ENCODE results near the gene DUSP3. TPM values are rescaled to one million over a fixed set of nuclear protein-coding genes. Genes with fewer than 3 reads are reported as not detected.

The DUSP3 gene
- polyA plus RNA-seq, 3 donors from 2014 or later: 9.1 to 13.6 (median 12.3) TPM

- Mint-ChIP-seq H3K36me3 (no peaks in the 10 kb centered on the region), H3K9me3 (no peaks in the 10 kb centered on the region), H3K4me1 (peaks cover 8 to 11% of the 10 kb centered on the region in 2 donors), H3K27me3 (ENCODE audit: low read depth in 3 of 3) (peaks cover 3 to 10% (median 3%) of the 10 kb centered on the region in 3 donors), H3K27ac (no peak overlapping the region), H3K4me3 (peak overlapping the region in 1 of 5 donors; percentile 8)
- no peak for DNase-seq
These were observed 55.7 kb downstream of the DUSP3 start for GRCh38 chr17:43722870-43723665.

GRCh38 chr17:43722269-43722619 lies 56.5 kb downstream of the DUSP3 start:
- no peaks in the 10 kb centered on the region for H3K36me3 Mint-ChIP-seq
- DNase-seq: no peak
- H3K4me3 Mint-ChIP-seq: no peak overlapping the region
- H3K27me3 Mint-ChIP-seq (ENCODE audit: low read depth in 3 of 3): peaks cover 3 to 10% (median 3%) of the 10 kb centered on the region in 3 donors
- no peak overlapping the region for H3K27ac Mint-ChIP-seq
- H3K4me1 Mint-ChIP-seq: peaks cover 8 to 11% of the 10 kb centered on the region in 2 donors
- no peaks in the 10 kb centered on the region for H3K9me3 Mint-ChIP-seq

DNA sequence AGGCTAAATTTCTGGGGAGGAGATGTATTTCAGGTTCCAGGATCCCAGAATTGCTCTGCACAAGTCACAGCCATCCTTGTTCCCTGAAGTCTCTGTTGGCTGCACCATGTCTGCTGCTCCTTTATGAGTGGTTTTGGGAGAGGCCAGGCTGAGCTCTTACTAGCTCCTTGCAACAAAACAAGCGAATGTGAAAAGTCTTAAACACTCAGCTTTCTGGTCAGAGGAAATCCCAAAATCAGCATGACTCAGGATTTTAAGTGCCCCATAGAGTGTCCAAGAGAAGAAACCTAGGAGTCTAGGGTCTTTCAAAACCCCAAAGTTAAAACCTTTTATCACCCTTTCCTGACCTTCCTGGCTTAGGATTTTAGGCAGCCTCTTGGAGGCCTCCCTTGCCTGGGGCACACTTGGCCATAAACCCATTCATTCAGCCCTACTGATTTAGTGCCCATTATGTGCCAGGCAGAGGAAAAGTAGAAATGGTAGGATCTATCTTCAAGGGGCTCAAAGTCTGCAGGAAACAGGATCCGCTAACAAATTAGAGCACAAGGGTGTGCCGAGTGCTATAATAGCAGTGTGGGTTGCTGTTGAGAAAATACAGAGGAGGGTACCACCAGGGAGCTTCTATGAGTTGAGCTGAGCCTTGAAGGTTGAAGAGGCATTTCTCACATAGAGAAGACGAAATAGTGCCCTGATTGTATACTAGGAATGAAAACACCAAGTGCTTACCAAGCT lies 57.1 kb downstream of the DUSP3 start:
- Mint-ChIP-seq H3K27ac (peak overlapping the region in 5 of 6 donors; percentile 20 to 85 (median 57)), H3K4me1 (peaks cover 8 to 11% of the 10 kb centered on the region in 2 donors), H3K4me3 (peak overlapping the region; percentile 77 to 93 (median 86)), H3K27me3 (ENCODE audit: low read depth in 3 of 3) (peaks cover 3 to 10% (median 6%) of the 10 kb centered on the region in 3 donors), H3K36me3 (no peaks in the 10 kb centered on the region), H3K9me3 (no peaks in the 10 kb centered on the region)
- no peak for DNase-seq

DNA sequence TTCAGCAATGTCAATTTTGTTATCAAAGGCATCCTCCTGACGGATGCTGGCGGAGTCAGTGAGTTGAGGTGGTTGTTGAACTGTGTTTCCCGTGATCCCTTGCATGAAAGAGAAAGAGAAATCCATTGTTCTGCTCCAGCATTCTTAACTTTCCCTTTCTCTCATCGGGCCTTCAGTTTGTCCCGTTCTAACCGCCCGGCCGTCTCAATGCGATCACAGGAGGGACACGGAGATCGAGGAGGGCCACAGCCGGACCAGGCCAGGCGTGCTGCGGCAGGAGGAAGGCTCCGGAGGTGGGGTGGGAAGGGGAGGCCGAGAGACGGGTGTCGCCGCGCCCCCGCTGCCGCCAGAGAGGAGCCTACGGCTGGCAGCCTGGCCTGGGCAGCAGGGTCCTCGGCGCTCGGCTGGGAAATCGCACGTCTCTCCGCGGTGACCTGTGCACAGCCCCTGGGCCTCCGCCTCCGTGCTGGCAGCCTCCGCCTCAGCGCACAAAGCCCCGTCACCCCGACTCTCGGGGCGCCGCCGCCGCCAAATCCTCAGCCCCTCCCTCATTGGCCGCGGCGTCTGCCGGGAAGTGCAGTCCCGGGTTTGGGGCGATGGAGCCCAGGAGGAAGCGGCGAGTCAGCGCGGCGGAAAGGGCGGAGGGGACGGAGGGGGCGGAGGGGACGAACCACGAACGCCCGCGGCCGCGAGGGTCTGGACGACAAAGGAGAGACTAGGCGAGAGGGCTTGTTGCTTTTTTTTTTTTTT lies 58.3 kb downstream of the DUSP3 start:
- Mint-ChIP-seq H3K4me1 (peaks cover 8 to 11% of the 10 kb centered on the region in 2 donors), H3K36me3 (no peaks in the 10 kb centered on the region), H3K27ac (peak overlapping the region; percentile 87 to 97 (median 96)), H3K9me3 (no peaks in the 10 kb centered on the region), H3K27me3 (ENCODE audit: low read depth in 3 of 3) (peaks cover 4 to 13% (median 6%) of the 10 kb centered on the region in 3 donors), H3K4me3 (peak overlapping the region; percentile 91 to 99 (median 96))
- peak; percentile 73 to 76 (median 73) for DNase-seq

DNA sequence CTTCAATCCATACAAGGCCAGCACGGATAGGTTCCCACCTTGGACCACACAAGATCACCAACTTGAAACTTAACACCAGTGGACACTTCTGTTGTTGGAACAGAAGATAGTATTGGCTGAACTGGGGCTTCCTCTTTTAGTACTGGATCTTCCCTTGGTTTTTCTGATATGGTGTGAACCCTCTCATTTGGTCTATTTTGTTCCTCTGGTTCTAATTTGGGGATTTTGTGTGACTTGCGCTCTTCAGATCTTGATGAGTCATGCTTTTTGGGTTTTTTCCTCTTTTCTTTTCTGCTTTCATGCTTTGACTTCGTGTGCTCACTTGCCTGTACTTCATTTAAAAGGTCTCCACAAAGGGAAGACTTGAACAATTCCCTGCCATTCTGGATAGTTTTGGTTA lies 59.2 kb downstream of the DUSP3 start:
- peaks cover 11 to 13% of the 10 kb centered on the region in 2 donors for H3K4me1 Mint-ChIP-seq
- H3K27ac Mint-ChIP-seq: peak overlapping the region in 2 of 6 donors; percentile 95 to 97
- H3K36me3 Mint-ChIP-seq: no peaks in the 10 kb centered on the region
- peaks cover 9 to 21% (median 12%) of the 10 kb centered on the region in 3 donors for H3K27me3 Mint-ChIP-seq (ENCODE audit: low read depth in 3 of 3)
- no peak for DNase-seq
- H3K4me3 Mint-ChIP-seq: peak overlapping the region; percentile 91 to 99 (median 96)
- H3K9me3 Mint-ChIP-seq: no peaks in the 10 kb centered on the region

- H3K36me3 Mint-ChIP-seq: no peaks in the 10 kb centered on the region
- no peak for DNase-seq
- peak overlapping the region in 1 of 5 donors; percentile 12 for H3K4me3 Mint-ChIP-seq
- H3K9me3 Mint-ChIP-seq: no peaks in the 10 kb centered on the region
- H3K27me3 Mint-ChIP-seq (ENCODE audit: low read depth in 3 of 3): peaks cover 10 to 24% (median 19%) of the 10 kb centered on the region in 3 donors
- peaks cover 20% of the 10 kb centered on the region in 2 donors for H3K4me1 Mint-ChIP-seq
- no peak overlapping the region for H3K27ac Mint-ChIP-seq
These were observed 60.2 kb downstream of the DUSP3 start for GRCh38 chr17:43718544-43718943.

DNA sequence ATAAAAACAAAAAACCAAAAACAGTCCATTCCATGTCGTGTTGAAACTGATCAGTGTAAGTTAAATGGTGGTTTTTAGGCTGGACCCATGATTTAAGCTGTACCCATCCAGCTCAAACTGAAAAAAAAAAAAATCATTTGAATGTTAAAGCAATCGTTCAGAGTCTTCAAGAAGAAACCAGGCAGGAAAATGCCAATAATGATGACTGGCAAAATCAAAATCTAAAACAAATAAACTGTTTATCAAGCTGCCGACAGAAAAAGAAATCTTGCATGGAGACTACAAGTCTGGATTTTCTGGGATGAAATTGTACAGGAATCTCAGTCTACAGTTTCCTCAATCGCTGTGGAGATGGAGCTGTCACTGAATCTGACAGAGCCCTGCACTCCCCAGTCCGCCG lies 60.9 kb downstream of the DUSP3 start:
- Mint-ChIP-seq H3K9me3 (no peaks in the 10 kb centered on the region), H3K4me3 (no peak overlapping the region), H3K4me1 (peaks cover 24 to 26% of the 10 kb centered on the region in 2 donors), H3K27ac (no peak overlapping the region), H3K36me3 (no peaks in the 10 kb centered on the region), H3K27me3 (ENCODE audit: low read depth in 3 of 3) (peaks cover 11 to 24% (median 19%) of the 10 kb centered on the region in 3 donors)
- DNase-seq: no peak

Other genes with a start within 250 kb of the DUSP3 start
- gene ETV4, start 232.6 kb downstream of the DUSP3 start, polyA plus RNA-seq: not detected
- gene MEOX1, start 117.1 kb downstream of the DUSP3 start, polyA plus RNA-seq: not detected
- gene SOST, start 20.2 kb downstream of the DUSP3 start, polyA plus RNA-seq: under 1 TPM in 1 of 3 donors, not detected in 2; 0.10 TPM
- gene CFAP97D1, start 1.5 kb upstream of the DUSP3 start, polyA plus RNA-seq: not detected
- gene MPP3, start 54.2 kb upstream of the DUSP3 start, polyA plus RNA-seq: not detected
- gene CD300LG, start 68.2 kb upstream of the DUSP3 start, polyA plus RNA-seq: not detected
- gene MPP2, start 128.6 kb upstream of the DUSP3 start, polyA plus RNA-seq: under 1 TPM in 1 of 3 donors, not detected in 2; 0.55 TPM
- not detected for gene PPY, start 163.5 kb upstream of the DUSP3 start, polyA plus RNA-seq
- gene PYY, start 175.0 kb upstream of the DUSP3 start, polyA plus RNA-seq: not detected
- 1 to 10 TPM in 2 of 3 donors, under 1 TPM in 1; 0.75 to 1.9 (median 1.2) TPM for gene NAGS, start 225.6 kb upstream of the DUSP3 start, polyA plus RNA-seq
- 10 to 100 TPM; 31.6 to 40.3 (median 38.3) TPM for gene TMEM101, start 236.0 kb upstream of the DUSP3 start, polyA plus RNA-seq

Data from immature natural killer cell (primary cell).